Adipocyte (in vitro differentiated cells): ENCODE data around the gene CLP1.
"Not testable (repeated sequence)": the region's sequence is repeated elsewhere in the genome, so short reads cannot be mapped to it uniquely, and the experiment has no call there.

ENCODE experiments used
- DNase-seq: peaks from one replicate; pipeline ENCODE4 v3.0.0-alpha.2; 2015; ENCODE audit warnings: low read depth
- H3K27me3 ChIP-seq: replicated peaks from 2 replicates; pipeline ENCODE4 v1.7.0; 2013; ENCODE audit warnings: mild to moderate bottlenecking, low read length, moderate library complexity; ENCODE audit not compliant: control insufficient read depth, insufficient read depth
- H3K36me3 ChIP-seq: 2 replicates; pipeline ENCODE4 v1.7.0; 2013; ENCODE audit warnings: low read length, mild to moderate bottlenecking, moderate library complexity; ENCODE audit not compliant: control insufficient read depth, insufficient read depth, severe bottlenecking
- H3K4me1 ChIP-seq: 2 replicates; pipeline ENCODE4 v1.7.0; 2013; ENCODE audit warnings: mild to moderate bottlenecking, low read length, moderate library complexity; ENCODE audit not compliant: control insufficient read depth, insufficient read depth
- H3K4me3 ChIP-seq: 2 replicates; pipeline ENCODE4 v1.7.0; 2013; ENCODE audit warnings: mild to moderate bottlenecking, low read length, moderate library complexity
- H3K9ac ChIP-seq: 2 replicates; pipeline ENCODE4 v1.7.0; 2013; ENCODE audit warnings: mild to moderate bottlenecking, low read length, moderate library complexity
- H3K9me3 ChIP-seq: 2 replicates; pipeline ENCODE4 v1.7.0; 2013; ENCODE audit warnings: mild to moderate bottlenecking, low read length, moderate library complexity; ENCODE audit not compliant: control insufficient read depth

CLP1 gene

DNA sequence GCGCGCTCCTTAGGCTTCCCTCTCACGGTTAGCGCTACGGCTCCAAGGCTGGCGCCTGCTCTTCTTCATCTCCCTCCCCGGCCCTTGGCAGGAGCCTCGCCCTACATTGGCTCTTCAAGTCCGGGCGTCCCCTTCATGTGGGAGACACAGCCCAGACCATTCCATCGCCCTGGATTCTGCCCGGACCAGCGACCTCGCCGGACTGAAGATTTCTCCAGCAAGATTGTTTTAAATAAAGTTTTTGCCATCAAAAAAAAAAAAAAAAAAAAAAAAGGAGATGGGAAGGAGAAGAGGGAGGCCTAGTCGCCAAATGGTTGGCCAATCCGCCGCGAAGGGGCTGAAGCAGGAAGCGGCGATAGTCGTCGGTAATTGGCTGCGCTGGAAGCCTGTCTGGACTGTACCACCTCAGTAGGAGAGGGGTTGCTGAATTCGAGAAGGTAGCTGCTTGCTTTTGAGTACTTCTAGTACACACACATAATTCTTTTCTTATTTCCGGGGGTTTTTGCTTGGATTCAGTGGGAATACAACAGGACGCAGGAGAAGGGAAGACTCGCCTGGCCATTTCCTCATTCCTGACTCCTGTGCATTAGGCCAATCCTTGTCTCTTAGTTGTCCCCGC, 9.7 kb downstream of the CLP1 start:
- Histone ChIP-seq H3K9me3 (no peaks in the 10 kb centered on the region), H3K4me1 (peaks cover 19% of the 10 kb centered on the region), H3K27me3 (no peaks in the 10 kb centered on the region), H3K4me3 (peak overlapping the region; percentile 97), H3K9ac (peak overlapping the region; percentile 95), H3K36me3 (peaks cover 9% of the 10 kb centered on the region)
- peak; percentile 99 for DNase-seq

DNA sequence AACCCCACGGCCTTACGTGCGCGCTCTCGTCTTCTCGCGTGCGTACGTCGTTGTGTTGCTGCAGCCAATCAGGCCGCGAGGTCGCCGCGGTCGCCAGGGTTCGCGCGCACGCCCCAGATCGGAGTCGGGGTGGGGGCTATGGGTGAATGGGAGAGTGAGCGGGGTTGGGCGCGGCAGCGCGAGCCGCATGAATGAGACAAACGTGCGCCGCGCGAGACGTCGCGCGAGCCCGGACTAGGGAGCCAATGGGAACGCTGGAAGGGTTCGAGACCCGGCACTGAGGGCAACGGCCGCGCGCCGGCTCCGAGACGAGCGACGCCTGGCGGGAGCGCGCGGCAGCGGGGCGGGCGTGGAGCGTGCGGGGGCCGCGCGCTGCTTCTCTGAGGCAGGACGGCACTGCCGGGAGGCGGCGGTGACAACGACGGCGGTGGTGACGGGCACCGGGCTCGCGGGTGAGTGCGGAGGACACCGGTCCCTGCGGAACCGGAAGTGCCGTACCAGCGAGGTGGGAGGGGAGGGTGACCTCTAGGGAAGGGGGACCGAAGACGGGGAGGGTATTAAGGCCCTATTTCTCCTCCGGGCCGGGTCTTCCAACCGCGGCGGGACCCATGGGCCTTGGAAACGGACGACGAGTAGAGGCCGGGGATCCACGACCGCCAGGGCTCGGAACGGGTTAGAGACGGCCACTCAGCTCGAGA, 10.3 kb downstream of the CLP1 start, which contains the start of gene ZDHHC5:
ZDHHC5 (plus strand) TSS at position 379 of the 698 bp plus-strand sequence. CDS start 4,977 bp downstream, outside the sequence.
- DNase-seq = peak; percentile 99
- no peaks in the 10 kb centered on the region for H3K9me3 ChIP-seq
- H3K9ac ChIP-seq = peak within 1 kb of the TSS; percentile 95
- H3K4me1 ChIP-seq = peaks cover 19% of the 10 kb centered on the region
- H3K27me3 ChIP-seq = no peaks in the 10 kb centered on the region
- peak within 1 kb of the TSS; percentile 97 for H3K4me3 ChIP-seq
- H3K36me3 ChIP-seq = peaks cover 9% of the 10 kb centered on the region

- DNase-seq = no peak
Measured at GRCh38 chr11:57668434-57668782, 10.8 kb downstream of the CLP1 start.

DNA sequence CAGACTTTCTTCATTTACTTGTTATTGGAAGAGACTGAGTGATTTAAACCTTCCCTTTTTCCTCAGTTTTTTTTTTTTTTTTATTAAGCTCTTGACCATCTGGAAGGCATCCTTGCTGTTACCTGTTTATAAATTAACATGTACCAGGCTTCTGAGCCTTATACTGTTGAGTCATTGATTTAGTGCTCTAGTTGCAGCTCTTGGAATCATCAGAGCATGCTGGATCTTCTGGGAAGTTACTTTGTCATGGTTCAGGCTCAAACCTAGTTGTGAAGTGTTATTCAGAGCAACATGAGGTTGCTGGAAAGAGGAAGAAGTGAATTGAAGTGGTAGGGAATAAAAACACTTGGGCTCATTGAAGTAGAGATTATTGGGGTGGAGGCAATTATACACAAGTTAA, 16.7 kb downstream of the CLP1 start:
- H3K9ac ChIP-seq = no peak overlapping the region
- peaks cover 7% of the 10 kb centered on the region for H3K4me1 ChIP-seq
- H3K27me3 ChIP-seq = no peaks in the 10 kb centered on the region
- H3K9me3 ChIP-seq = no peaks in the 10 kb centered on the region
- H3K36me3 ChIP-seq = peaks cover 47% of the 10 kb centered on the region
- H3K4me3 ChIP-seq = no peak overlapping the region
- DNase-seq = no peak

More at GRCh38 chr11:57668434-57668782, 10.8 kb downstream of the CLP1 start:
- peaks cover 14% of the 10 kb centered on the region for H3K36me3 ChIP-seq
- H3K4me1 ChIP-seq = peaks cover 19% of the 10 kb centered on the region
- no peaks in the 10 kb centered on the region for H3K9me3 ChIP-seq
- no peaks in the 10 kb centered on the region for H3K27me3 ChIP-seq
- peak overlapping the region; percentile 95 for H3K9ac ChIP-seq
- H3K4me3 ChIP-seq = peak overlapping the region; percentile 97

GRCh38 chr11:57675176-57675941, 17.8 kb downstream of the CLP1 start:
- no peak for DNase-seq
- Histone ChIP-seq H3K9me3 (no peaks in the 10 kb centered on the region), H3K9ac (no peak overlapping the region), H3K4me1 (peaks cover 12% of the 10 kb centered on the region), H3K27me3 (no peaks in the 10 kb centered on the region), H3K4me3 (no peak overlapping the region), H3K36me3 (peaks cover 47% of the 10 kb centered on the region)

GRCh38 chr11:57679396-57679795, 21.8 kb downstream of the CLP1 start:
- no peaks in the 10 kb centered on the region for H3K27me3 ChIP-seq
- H3K4me3 ChIP-seq = peak overlapping the region; percentile 40
- peak overlapping the region; percentile 2 for H3K9ac ChIP-seq
- no peaks in the 10 kb centered on the region for H3K9me3 ChIP-seq
- peaks cover 48% of the 10 kb centered on the region for H3K36me3 ChIP-seq
- DNase-seq = no peak
- H3K4me1 ChIP-seq = peaks cover 23% of the 10 kb centered on the region

GRCh38 chr11:57680552-57680874, 23.0 kb downstream of the CLP1 start:
- peak; percentile 15 for DNase-seq
- Histone ChIP-seq H3K36me3 (peaks cover 46% of the 10 kb centered on the region), H3K9ac (peak overlapping the region; percentile 32)

GRCh38 chr11:57681168-57681567, 23.6 kb downstream of the CLP1 start:
- Histone ChIP-seq H3K4me3 (no peak overlapping the region), H3K27me3 (no peaks in the 10 kb centered on the region), H3K9ac (no peak overlapping the region), H3K4me1 (peaks cover 23% of the 10 kb centered on the region), H3K36me3 (peaks cover 48% of the 10 kb centered on the region), H3K9me3 (no peaks in the 10 kb centered on the region)
- DNase-seq = no peak

More at GRCh38 chr11:57680552-57680874, 23.0 kb downstream of the CLP1 start:
- peaks cover 23% of the 10 kb centered on the region for H3K4me1 ChIP-seq
- H3K4me3 ChIP-seq = peak overlapping the region; percentile 40
- H3K27me3 ChIP-seq = no peaks in the 10 kb centered on the region
- no peaks in the 10 kb centered on the region for H3K9me3 ChIP-seq

GRCh38 chr11:57690474-57690873, 32.9 kb downstream of the CLP1 start:
- not testable (repeated sequence) for DNase-seq, H3K9me3 ChIP-seq, H3K4me3 ChIP-seq, H3K27me3 ChIP-seq, H3K9ac ChIP-seq, H3K4me1 ChIP-seq
- H3K36me3 ChIP-seq = peaks cover 85% of the 10 kb centered on the region

GRCh38 chr11:57698843-57699365, 41.3 kb downstream of the CLP1 start:
- Histone ChIP-seq H3K9me3 (no peaks in the 10 kb centered on the region), H3K4me1 (peaks cover 12% of the 10 kb centered on the region), H3K4me3 (no peak overlapping the region), H3K27me3 (no peaks in the 10 kb centered on the region), H3K36me3 (peaks cover 86% of the 10 kb centered on the region), H3K9ac (no peak overlapping the region)
- DNase-seq = no peak

GRCh38 chr11:57699813-57700212, 42.3 kb downstream of the CLP1 start:
- H3K9ac ChIP-seq = no peak overlapping the region
- H3K9me3 ChIP-seq = no peaks in the 10 kb centered on the region
- H3K4me3 ChIP-seq = no peak overlapping the region
- no peak for DNase-seq
- H3K27me3 ChIP-seq = no peaks in the 10 kb centered on the region
- H3K4me1 ChIP-seq = peaks cover 16% of the 10 kb centered on the region
- peaks cover 86% of the 10 kb centered on the region for H3K36me3 ChIP-seq
